ENCODE data around the gene LAMC2. TPM values are rescaled to one million over a fixed set of nuclear protein-coding genes. Genes with fewer than 3 reads are reported as not detected.

The LAMC2 gene
- total RNA-seq, 1 experiment from 2014 or later, result 0.11 TPM

DNA sequence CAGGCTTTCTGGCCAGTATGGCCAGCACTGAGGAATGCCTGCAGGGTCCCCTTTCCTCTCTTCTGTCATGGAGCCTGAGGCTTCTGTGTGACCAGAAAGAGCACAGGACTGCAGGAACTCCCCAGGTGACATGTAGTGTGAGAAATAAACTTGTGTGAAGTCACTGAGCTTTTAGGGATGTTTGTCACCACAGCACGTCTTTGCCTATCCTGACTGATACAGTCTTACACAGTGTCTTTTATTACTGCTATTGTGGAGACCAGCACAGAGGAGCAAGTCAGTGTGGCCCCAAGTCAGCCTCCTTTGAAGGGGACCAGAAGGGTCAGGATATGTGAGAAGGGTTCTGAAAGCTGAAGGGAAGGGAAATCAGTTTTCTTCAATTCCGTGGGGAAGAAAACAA, 102.5 kb downstream of the LAMC2 start:
- no peaks in the 10 kb centered on the region for H3K27me3 ChIP-seq (replicated peaks; ENCODE audit: insufficient read depth, low read depth, low read length, poor library complexity)
- BruUV-seq (replicated peaks), result no TSS peak
- H3K9me3 ChIP-seq (ENCODE audit: low read depth, low read length, poor library complexity, severe bottlenecking), result no peaks in the 10 kb centered on the region
- no peak for DNase-seq (ENCODE audit: low spot score)
- ChIA-PET CTCF (no interaction called here), POLR2A (ENCODE audit: low non-redundant PET) (interaction anchor here (0.6 kb wide), 1 partner anchor 33 kb away, joined by 3 read pairs; no protein-coding TSS in a partner anchor)
- intact Hi-C loops (cut with micrococcal nuclease; ENCODE audit: unreplicated experiment), result loop anchor here (10.0 kb wide), 1 partner anchor 336 kb away; no protein-coding TSS in a partner anchor
- TF ChIP-seq, protein P1, sequence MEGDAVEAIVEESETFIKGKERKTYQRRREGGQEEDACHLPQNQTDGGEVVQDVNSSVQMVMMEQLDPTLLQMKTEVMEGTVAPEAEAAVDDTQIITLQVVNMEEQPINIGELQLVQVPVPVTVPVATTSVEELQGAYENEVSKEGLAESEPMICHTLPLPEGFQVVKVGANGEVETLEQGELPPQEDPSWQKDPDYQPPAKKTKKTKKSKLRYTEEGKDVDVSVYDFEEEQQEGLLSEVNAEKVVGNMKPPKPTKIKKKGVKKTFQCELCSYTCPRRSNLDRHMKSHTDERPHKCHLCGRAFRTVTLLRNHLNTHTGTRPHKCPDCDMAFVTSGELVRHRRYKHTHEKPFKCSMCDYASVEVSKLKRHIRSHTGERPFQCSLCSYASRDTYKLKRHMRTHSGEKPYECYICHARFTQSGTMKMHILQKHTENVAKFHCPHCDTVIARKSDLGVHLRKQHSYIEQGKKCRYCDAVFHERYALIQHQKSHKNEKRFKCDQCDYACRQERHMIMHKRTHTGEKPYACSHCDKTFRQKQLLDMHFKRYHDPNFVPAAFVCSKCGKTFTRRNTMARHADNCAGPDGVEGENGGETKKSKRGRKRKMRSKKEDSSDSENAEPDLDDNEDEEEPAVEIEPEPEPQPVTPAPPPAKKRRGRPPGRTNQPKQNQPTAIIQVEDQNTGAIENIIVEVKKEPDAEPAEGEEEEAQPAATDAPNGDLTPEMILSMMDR (conservative IDR thresholded peaks at IDR 0.05; ENCODE audit: low read depth, low read length), result no peak
- TF ChIP-seq EZH2 (IDR thresholded peaks at IDR 0.05; ENCODE audit: borderline replicate concordance, low read depth, low read length, poor library complexity, severe bottlenecking), result no peak
- no peak overlapping the region for H3K27ac ChIP-seq (ENCODE audit: low read depth, low read length, poor library complexity, severe bottlenecking)
- H3K4me3 ChIP-seq (ENCODE audit: low read depth, low read length, poor library complexity, severe bottlenecking), result no peak overlapping the region
- H3K36me3 ChIP-seq (ENCODE audit: insufficient read depth, low read length, poor library complexity, severe bottlenecking), result no peaks in the 10 kb centered on the region
- no peaks in the 10 kb centered on the region for H3K4me1 ChIP-seq (ENCODE audit: insufficient read depth, low read length, poor library complexity, severe bottlenecking)

DNA sequence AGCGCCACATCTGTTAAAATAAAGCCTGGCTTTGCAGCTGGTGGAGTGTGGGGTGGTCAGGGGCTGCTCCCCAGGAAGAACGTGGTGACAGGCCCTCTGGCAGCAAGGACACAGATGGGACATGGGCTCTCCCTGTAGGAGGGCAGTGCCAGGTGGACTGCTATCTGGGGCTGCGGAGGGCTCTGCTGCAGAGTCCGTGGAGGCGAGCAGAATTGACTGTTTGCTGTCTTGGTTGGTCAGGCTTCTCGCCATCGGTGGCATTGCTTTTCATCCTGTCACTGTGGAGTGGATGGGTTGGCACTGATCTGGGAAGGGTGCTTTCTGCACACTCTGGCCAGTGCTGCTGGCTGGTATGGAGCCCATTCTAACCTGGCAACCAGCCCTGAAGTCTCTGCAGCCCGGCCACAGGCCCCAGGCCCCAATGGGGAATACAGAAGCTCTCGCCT, 103.0 kb downstream of the LAMC2 start:
- Histone ChIP-seq H3K4me1 (ENCODE audit: insufficient read depth, low read length, poor library complexity, severe bottlenecking) (no peaks in the 10 kb centered on the region), H3K36me3 (ENCODE audit: insufficient read depth, low read length, poor library complexity, severe bottlenecking) (no peaks in the 10 kb centered on the region), H3K4me3 (ENCODE audit: low read depth, low read length, poor library complexity, severe bottlenecking) (no peak overlapping the region), H3K27me3 (replicated peaks; ENCODE audit: insufficient read depth, low read depth, low read length, poor library complexity) (no peaks in the 10 kb centered on the region), H3K9me3 (ENCODE audit: low read depth, low read length, poor library complexity, severe bottlenecking) (no peaks in the 10 kb centered on the region), H3K27ac (ENCODE audit: low read depth, low read length, poor library complexity, severe bottlenecking) (no peak overlapping the region)
- ChIA-PET CTCF (no interaction called here), POLR2A (ENCODE audit: low non-redundant PET) (no interaction called here)
- no TSS peak for BruUV-seq (replicated peaks)
- no peak for DNase-seq (ENCODE audit: low spot score)
- no peak for TF ChIP-seq EZH2 (IDR thresholded peaks at IDR 0.05; ENCODE audit: borderline replicate concordance, low read depth, low read length, poor library complexity, severe bottlenecking)
- TF ChIP-seq, protein P1 (conservative IDR thresholded peaks at IDR 0.05; ENCODE audit: low read depth, low read length), result no peak
- intact Hi-C loops (cut with micrococcal nuclease; ENCODE audit: unreplicated experiment), result loop anchor here (10.0 kb wide), 1 partner anchor 336 kb away; no protein-coding TSS in a partner anchor

DNA sequence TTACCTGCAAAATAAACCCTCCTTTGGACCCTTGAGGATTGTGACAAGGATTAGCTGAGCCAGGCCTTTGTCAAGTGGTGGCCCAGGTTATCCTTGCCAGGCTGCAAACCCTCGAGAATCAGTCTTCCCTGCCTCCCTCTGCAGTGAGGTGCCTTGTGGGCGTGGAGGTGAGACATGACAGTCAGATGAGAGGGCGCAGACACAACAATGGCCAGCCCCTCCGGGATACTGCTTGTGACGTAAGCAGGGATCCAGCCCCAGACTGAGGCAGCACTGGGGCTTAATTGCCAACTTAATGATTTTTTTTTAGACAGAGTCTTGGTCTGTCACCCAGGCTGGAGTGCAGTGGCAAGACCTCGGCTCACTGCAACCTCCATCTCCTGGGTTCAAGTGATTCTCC, 104.6 kb downstream of the LAMC2 start:
- H3K36me3 ChIP-seq (ENCODE audit: insufficient read depth, low read length, poor library complexity, severe bottlenecking), result no peaks in the 10 kb centered on the region
- TF ChIP-seq, protein P1 (conservative IDR thresholded peaks at IDR 0.05; ENCODE audit: low read depth, low read length), result no peak
- no peak for TF ChIP-seq EZH2 (IDR thresholded peaks at IDR 0.05; ENCODE audit: borderline replicate concordance, low read depth, low read length, poor library complexity, severe bottlenecking)
- DNase-seq (ENCODE audit: low spot score), result no peak
- H3K27me3 ChIP-seq (replicated peaks; ENCODE audit: insufficient read depth, low read depth, low read length, poor library complexity), result no peaks in the 10 kb centered on the region
- no TSS peak for BruUV-seq (replicated peaks)
- intact Hi-C loops (cut with micrococcal nuclease; ENCODE audit: unreplicated experiment), result no loop called here
- ChIA-PET CTCF (no interaction called here), POLR2A (ENCODE audit: low non-redundant PET) (no interaction called here)
- H3K4me1 ChIP-seq (ENCODE audit: insufficient read depth, low read length, poor library complexity, severe bottlenecking), result no peaks in the 10 kb centered on the region
- no peak overlapping the region for H3K4me3 ChIP-seq (ENCODE audit: low read depth, low read length, poor library complexity, severe bottlenecking)
- no peak overlapping the region for H3K27ac ChIP-seq (ENCODE audit: low read depth, low read length, poor library complexity, severe bottlenecking)
- no peaks in the 10 kb centered on the region for H3K9me3 ChIP-seq (ENCODE audit: low read depth, low read length, poor library complexity, severe bottlenecking)

All from A673 (cell line).